GM21360 (cell line): Measurements from ENCODE around the gene REEP1.

ENCODE experiments used
- ATAC-seq: cut with Tn5 transposase; IDR thresholded peaks from one replicate; pipeline ENCODE4 v1.9.1; 2021; ENCODE audit warnings: mild to moderate bottlenecking, moderate library complexity; ENCODE audit not compliant: unreplicated experiment

The REEP1 gene

DNA sequence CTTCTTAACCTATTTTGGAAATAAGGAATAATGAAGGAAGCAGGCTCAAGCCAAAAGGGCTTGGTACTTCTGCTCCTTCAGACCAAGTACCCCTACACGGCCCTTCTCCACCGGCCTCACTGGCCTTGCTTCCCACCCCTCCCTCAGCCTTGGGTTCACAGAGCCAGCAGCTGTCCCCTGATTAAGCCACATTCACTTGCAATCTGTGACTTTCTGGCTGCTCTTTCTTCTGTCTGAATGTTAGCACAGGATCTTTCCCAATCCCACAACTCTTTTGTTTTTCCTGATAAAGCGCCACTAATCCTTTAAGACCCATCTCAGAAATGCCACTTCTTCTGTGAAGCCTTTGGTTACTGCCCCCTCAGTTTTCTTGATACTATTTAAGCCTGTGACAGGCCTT, 52.4 kb downstream of the REEP1 start:
- no peak for ATAC-seq

DNA sequence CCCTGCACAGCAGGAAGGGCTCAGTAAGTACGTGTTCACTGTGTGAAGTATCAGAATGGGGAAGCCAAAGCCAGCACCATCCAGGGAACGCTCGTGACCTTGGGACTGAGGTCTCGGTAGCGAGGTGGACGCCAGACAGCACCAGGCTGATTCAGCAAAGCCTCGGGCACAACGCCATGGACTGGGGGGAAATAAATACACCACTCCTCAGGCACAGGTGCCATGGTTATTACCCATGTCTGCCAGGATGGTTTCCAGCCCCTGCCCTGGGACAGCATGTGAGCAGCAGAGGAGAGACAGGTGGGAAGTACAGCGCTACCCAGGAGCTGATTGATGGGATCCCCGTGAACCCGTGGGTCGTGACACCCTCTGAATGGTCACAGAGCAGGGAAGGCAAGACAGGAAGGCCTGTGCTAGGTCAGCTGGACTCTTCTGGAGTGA, 53.0 kb downstream of the REEP1 start:
- no peak for ATAC-seq

DNA sequence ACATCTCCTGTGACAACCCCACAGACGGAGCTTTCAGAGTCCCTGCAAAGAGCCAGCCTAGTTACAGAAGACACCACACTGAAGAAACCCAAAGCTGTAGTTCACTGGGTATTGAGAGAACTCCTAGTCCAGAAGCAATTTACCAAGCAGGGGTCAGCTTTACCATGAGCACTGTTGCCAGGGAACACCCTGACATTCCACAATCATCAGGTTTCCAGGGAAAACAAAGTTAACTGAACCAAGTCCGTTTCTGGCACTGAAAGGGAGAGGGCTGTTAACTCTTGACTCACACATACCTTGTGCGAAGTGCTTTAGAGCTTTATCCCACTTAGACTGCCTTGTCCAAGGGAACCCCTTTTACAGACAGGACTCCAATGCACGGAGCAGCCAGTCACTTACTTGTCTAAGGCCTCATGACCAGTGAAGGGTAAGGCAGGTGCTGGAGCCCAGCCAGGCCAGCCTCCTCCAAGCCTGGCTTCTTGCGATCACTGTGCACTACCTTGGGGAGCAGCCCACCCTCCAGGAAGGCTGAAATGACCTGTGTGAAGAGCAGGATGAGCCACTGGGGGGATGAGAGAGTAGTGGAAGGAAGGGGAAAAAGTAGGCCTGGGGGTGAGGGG, 53.9 kb downstream of the REEP1 start:
- no peak for ATAC-seq

DNA sequence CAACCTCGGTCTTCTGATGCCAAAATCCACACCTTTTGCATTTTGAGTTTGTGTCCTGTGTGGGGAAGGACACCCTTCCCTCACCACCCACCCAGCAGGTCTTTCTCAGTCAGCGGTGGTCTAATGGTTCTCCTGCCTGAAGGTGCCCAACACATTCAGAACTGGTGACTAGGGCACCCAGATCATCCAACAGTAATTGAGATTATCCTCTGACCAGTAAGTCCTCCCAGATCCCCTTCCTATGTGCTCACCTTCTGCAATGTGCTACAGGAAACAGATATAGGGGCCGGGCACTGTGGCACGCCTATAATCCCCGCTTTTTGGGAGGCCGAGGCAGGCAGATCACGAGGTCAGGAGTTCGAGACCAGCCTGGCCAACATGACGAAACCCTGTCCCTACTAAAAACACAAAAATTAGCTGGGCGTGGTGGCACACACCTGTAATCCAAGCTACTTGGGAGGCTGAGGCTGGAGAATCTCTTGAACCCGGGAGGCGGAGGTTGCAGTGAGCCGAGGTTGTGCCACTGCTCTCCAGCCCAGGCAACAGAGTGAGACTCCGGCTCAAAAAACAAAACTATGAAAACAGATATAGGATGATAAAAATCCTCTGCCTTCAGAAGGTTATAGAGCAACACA, 56.2 kb downstream of the REEP1 start:
- no peak for ATAC-seq

DNA sequence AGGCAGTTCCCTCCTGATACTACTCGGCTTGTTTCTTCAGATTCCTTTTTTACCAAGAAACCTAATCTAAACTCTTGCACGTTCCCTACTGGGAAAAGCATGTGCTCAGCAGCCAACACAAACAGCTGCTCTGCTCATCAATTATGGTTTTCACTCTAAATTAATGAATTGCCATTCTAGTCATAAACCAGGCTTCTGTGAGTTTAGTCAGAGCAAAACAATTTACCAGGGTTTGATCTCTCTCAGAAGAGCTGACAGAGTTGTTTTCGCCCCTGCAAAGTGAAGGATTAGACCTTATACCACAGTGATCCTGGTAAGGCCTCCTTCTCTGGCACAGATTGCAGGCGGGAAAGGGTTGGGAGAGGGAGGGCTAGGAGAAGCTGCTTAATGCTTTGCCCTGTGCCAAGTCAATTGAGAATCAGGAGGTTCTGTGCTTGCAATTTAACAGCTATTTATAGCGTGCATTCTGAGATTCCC, 57.2 kb downstream of the REEP1 start:
- no peak for ATAC-seq

DNA sequence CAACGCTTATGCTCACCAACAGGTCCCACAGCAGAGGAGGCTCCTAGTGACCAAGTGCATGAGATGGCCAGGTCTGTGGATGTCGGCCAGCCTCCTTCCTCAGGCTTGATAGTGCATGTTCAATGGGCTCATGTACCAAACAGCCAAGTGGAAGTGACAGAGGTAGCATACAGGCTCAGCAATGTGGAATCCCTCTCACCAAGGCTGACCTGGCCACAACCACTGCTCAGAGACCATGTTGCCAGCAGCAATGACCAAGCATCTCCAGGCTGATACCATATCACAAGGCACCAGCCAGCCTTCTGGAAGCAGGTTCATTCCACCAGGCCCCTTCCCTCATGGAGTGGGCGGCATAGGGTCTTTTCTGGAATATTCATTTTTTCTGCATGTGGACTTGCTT, 61.5 kb downstream of the REEP1 start:
- ATAC-seq = no peak

DNA sequence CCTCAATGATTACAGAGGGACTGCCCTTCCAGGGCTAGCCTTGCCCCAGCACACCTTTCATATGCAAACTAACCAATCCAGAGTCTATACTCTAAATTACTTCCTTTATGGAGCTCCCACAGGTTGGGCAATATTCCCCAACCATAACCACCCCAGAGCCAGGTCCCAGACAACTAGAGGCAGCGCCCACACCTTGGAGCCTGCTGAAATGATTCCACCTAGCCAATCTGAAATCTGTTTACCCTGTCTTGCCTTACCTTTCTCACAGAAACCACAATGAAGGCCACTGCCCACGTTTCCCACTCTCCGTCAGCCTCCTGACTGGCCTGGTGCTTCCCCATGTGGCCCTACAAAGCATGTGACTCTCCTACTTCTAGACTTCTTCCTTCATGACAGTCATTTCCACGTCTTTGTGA, 62.0 kb downstream of the REEP1 start:
- ATAC-seq = no peak

DNA sequence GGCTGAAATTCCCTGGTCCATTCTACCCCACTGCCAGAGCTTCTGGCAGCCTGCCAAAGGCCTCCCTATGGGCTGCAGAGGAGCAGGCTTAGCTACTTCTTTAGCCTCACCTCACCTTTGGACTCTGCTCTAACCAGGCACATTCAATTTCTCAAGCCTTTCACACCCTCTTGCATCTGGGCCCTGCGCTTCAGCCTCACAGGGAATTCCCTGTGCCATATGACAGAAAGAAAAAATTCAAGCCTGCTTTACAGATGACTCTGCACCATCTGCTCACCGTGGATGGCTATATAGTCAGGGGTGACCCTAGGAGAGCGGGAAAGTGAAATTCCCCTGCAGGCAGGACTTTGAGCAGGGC, 62.5 kb downstream of the REEP1 start:
- ATAC-seq = peak; percentile 51

DNA sequence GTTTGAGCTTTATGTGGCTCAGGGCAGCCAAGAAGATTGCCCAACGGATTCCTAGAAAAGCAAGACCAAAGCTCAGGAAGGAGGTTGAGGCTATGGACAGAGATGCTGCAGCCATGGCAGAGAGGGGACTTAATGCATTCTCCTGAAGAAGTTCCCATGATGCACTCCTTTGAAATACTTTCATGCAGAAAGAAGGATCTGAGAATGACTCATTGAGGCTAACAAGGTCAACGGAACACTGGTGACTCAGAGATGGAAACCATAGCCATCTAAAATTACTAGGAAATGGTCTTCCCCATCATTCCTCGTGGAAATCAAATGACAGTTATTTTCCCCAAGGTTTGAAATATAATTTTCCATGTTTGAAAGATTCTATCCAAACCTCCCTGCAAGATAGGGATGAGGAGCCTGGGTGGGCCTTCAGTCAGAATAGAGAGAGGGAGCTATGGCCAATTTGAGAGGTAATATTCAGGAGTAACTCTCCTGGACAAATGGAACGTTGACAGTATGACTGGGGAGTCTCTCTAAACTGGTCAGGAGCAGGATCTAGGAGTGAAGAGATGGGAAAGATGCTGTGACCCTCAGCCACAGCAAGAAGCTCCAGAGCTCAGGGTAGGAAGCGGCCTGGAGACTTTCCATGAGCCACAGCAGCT, 63.0 kb downstream of the REEP1 start:
- ATAC-seq = no peak

DNA sequence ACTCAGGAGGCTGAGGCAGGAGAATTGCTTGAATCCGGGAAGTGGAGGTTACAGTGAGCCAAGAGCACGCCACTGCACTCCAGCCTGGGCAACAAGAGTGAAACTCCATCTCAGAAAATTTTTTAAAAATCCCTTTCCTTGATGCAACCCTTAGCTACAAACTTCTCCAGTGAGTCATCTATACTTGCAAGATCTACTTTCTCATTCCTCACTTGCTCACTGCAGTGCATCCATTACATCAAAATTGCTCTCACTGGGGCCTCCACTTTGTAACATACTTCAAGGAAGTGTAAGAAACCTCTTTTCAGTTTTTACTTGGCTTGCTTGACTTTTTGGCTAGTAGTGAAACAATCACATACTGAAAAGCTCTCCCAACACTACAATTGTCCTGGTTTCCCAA, 65.3 kb downstream of the REEP1 start:
- ATAC-seq = no peak

DNA sequence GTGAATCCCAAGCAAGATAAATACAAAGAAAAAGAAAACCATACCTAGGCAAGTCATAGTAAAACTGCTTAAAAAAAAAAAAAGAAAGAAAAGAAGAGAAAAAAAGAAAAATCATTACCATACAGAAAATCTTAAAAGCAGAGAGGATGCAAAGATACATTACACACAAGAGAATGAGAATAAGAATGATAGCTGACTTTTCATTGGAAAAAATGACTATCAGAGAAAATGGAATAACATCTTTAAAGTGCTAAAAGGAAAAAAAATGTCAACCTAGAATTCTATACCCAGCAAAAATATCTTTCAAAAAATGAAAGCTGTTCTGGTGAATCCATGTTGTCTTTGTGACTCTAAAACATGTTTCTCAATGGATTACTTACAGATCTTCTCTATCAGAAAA, 66.2 kb downstream of the REEP1 start:
- no peak for ATAC-seq

DNA sequence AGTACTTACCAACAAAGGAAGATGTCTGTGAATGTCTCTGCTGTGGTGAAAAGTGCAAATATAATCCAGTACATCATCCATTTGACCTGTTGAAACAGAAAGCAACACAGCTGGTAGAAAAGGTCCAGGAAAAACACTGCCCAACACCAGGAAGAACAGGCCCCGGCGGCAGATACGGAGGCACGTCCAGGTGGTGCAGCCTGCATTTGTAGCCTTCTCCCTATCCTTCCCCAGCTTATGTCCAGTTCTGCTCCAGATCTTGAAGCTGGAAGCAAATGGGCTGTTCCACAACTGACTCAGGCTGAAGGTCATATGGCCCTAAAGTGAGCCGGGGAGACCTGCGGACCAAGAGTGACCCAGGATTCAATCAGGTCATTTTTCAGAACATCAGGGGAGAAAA, 73.5 kb downstream of the REEP1 start:
- no peak for ATAC-seq

DNA sequence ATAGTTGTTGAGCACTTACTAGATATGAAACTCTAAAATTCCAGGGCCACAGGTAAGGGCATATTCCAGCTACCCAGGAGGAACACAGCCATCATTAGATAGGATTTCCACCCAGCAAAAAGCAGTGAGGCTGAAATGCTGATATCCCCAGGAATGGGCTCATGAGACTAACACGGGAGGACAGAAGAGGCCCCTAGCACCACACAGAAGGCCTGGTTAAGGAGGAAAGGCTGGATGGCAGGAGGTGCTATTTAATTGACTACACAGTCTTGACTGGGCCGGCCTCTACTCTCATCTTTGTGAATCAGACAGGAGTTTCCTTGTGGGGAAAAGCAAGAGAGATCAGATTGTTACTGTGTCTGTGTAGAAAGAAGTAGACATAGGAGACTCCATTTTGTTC, 76.4 kb downstream of the REEP1 start:
- ATAC-seq = no peak

DNA sequence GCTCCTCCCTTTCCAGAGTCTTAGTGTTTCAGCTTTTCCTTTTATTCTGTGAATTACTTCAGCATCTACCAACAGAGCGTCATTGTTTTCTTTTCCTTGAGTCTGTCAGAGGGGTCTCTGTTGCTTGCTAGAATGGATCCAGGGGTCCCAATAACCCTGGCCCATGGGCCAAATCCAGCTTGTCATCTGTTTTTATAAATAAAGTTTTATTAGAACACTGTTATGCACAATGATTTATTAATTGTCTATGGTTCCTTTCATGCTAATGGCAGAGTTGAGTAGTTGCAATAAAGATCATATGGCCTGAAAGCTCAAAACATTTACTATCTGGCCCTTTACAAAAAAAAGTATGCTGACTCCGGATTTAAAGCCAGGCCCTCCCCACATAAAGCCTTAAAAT, 79.3 kb downstream of the REEP1 start:
- no peak for ATAC-seq

DNA sequence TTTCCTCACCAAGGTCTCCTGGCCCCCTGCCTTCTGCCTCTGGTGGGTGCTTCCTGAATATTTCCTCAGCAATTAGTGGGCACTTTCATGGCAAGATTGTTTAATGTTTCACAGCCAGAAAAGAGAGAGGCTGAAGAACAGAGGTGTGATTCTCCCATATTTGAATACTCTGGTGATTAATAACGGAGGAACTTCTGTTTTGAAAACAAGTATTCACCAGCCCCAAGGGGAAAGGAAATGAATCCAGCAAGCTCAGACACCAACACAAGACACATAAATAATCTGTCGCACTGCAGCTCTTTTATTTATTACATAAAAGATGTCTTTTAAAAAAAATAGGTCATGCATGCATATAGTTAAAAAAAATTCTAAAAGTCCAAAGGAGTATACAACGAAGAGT, 80.4 kb downstream of the REEP1 start:
- no peak for ATAC-seq

DNA sequence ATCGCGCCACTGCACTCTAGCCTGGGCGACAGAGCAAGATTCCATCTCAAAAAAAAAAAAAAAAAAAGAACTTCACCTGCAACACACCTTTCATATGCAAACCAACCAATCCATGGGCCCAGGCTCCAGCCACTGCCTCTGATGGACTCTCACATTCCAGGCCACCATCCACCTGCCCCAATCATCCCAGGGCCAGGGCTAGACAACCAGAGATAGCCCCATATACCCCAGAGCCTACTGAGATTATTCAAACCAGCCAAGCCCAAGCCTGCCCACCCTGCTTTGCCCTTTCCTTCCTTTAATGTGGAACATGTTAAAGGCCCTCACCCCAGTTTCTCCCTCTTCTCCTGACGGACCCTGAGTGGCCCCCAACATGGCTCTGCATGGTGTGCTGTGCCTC, 81.1 kb downstream of the REEP1 start:
- ATAC-seq = no peak

DNA sequence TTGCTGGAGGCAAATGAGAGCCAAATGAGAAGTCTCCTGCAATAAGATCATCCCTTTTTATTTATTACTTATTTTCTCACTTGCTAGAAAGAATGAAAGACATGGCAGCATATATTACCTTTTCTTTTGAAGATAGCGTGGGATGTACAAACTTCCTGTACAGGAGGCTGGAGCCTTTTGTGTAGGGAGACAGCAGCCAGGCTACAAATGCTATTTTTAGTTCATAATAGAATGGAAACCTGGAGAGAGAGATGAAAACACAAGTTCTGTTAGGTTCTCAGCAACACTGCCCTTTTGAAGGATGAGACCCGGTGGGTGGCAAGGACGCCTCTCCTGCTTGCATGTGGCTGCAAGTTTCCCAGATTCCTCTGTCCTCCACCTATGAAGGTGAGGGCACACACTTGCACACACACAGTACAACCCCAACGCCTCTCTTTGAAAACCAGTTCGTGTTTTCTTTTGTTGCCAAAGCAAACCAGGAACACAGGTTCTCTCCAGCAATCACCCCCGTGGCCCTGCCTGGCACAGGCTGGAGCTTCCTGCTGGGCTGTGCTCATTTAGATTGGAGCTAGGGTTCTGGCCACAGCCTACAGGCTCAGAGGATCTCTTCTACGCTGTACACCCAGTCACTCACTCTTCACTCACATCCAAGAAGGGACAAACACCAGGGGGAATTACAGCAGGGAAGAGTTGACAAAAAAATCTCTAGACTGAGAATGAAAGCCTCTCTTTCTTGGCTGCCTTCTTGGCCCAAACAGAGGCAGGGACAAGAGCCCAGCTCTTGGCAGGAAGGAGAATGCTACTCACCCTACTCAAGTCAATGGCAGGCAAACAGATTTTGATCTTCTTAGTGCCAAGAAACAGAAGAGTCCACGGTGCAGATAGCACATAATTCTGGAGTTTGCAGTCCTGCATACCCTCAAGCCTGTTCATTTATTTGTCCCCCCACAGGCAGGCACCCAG, 82.6 kb downstream of the REEP1 start:
- no peak for ATAC-seq

DNA sequence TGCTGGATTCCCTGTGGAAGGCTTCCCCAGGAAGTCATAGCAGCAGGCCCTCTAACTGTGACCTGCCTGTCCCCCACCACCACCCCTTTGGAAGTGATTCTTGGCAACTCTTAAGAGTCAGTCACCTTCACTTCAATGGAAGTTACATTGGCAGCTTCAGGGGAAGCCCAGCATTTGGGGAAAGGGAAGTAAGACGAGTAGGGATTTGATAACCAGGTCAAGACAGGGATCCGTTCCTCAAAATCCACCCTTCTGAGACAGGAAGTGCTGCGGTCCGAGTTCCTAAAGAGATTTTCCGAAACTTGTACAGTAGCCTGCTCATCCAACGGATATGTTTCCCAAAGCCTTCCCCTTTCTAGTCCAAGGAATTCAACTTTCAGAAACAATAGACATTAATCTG, 84.0 kb downstream of the REEP1 start:
- no peak for ATAC-seq

DNA sequence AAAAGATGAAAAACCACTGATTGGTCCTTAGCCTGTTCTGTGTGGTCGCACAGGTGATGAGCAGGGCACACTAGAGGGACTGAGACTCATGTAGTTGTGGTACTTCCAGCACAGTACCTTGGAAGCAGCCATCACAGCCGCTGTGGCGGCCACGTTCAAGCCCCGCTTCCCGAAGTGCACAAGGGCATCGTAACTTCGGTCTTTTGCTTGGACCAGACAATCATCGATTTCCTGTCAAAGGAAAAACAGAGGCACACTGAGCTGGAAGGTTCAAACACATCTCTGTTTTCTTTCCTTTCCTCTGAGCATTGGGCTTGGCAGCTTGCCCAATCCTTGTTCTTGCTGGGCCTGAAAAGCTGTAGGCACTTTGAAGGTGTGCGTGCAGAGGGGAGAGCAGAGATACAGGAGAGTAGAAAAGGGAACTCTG, 85.6 kb downstream of the REEP1 start:
- ATAC-seq = no peak

DNA sequence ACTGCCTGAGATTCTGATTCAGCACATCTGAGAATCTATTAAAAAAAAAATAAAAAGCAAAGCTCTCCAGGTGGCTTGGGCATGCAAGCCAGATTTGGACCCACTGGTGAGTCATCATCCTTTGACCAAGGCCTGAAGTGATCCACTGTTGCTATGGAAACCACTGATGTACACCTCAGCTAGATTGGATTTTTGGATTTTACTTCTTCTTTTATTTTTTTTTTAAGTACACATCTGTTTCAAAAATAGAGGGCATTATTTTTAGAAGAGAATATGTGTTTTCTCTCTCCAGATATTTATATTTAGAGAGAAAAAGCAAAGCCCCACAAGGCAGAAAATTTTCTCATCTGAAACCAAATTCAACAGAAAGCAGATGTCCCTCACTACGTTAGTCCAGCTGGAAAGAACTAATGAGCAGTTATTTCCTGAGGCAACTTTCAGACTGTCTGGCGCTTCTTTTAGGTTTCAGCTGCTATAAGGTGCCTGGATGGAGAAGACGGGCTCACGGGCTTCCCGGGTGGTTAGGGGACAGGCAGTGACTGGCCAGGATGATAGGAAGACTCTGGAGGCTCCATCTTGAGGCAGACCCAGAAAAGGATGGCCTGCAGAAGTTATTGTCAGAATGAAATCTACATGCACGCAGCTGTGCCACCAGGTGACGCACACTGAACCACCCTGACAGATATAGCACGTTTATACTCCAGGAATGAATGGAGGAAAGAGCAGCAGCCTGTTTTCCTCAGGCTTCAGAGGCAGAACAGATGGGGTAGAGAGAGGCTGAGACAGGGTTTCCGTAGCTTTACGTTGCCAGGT, 87.6 kb downstream of the REEP1 start:
- ATAC-seq = peak; percentile 76
